GM18505 (cell line): ENCODE results near the gene SLC2A14.
"Not testable (repeated sequence)": the region's sequence is repeated elsewhere in the genome, so short reads cannot be mapped to it uniquely, and the experiment has no call there.

Experiments
- ATAC-seq: cut with Tn5 transposase; IDR thresholded peaks from one replicate; pipeline ENCODE4 v1.9.1; 2021; ENCODE audit not compliant: unreplicated experiment
- POLR2A ChIP-seq: IDR thresholded peaks from 4 replicates; pipeline ENCODE4 v1.6.1; 2011; ENCODE audit warnings: borderline replicate concordance; ENCODE audit not compliant: insufficient read depth, insufficient read length; ENCODE audit errors: extremely low read depth

SLC2A14 gene

DNA sequence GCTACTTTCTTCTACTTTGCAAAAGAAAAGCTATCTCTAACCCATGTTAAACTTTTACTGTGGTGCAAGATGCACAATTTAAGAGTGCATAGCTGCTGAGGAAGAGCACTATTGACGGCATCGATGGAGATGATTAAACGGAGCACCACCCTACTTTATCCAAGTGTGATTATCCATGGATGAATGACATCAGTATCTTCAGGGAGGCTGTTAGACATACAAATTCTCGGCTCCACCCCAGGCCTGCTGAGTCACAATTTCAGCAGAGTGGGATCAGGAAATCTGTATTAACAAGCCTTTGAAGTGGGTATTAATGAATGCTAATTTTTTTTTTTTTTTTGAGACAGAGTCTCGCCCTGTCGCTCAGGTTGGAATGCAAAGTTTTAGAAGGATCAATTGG, 16.2 kb downstream of the SLC2A14 start:
- ATAC-seq: no peak
- no peak for TF ChIP-seq POLR2A

DNA sequence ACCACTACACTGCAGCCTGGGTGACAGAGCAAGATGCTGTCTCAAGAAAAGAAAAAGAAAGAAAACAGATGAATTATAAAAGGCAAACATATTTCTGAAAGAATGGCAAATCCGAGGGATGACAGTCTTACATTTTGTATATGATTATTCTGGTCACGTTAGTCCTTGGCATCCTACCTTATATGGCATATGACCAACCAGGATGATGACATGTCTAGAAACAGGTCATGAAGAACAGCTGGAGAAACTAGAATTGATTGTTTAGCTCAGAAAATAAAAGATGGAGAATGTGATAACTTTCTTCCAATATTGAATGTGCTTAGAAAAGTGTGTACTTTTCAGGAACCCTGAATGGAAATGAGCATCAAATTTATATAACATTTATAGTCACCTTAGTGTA, 19.2 kb downstream of the SLC2A14 start:
- TF ChIP-seq POLR2A: no peak
- ATAC-seq: no peak

DNA sequence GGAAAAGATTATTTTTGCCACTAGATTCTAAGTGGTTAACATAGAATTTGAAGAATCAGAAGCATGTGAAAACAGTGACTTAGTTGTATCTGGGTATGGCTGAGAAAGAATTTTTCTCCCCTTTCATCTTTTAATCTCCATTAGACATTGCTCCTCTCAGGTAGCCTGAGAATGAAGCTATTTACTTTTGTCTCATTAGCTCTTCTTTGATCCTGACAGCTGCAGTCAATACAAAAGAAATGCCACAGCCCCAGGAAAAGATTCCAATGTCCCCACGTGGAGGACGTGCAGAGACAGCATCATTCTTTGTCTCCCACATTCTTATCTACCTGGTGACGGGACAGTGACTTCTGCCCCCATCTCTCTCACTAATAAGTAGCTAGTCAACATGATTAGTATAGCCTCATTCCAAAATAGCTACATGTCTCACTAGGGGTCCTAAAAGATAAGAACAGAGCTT, 21.1 kb downstream of the SLC2A14 start:
- not testable (repeated sequence) for ATAC-seq

DNA sequence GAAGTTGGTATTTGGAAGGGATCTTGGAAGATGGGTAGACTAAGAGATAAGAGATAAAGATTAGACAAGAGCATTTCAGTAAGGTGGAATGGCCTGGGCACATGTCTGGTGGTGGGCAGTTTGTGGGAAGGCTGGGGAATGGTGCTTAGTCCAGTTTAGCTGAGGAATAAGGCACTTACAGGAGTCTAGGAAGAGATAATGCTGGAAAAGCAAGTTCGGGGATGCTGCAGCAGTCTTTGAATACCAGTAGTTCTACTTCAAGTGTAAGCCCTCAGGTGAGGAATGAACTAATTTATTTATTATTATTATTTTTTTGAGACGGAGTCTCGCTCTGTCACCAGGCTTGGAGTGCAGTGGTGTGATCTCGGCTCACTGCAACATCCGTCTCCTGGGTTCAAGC, 22.6 kb downstream of the SLC2A14 start:
- ATAC-seq: not testable (repeated sequence)

DNA sequence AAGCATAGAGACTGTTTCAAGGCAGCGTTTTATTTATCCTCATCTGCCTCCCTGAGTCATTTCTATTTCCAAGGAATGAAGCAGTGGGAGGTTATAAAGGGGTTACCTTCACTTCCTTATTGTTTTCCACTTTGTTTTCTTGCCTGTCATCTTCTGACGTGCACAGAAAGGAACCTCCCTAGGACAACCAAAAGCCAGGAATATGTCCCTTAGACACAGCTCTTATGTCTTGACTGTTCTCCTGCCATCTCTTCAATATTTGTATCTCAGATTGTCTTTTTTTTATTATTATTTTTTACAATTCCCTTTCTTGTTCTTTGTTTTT, 24.7 kb downstream of the SLC2A14 start:
- ATAC-seq: not testable (repeated sequence)

DNA sequence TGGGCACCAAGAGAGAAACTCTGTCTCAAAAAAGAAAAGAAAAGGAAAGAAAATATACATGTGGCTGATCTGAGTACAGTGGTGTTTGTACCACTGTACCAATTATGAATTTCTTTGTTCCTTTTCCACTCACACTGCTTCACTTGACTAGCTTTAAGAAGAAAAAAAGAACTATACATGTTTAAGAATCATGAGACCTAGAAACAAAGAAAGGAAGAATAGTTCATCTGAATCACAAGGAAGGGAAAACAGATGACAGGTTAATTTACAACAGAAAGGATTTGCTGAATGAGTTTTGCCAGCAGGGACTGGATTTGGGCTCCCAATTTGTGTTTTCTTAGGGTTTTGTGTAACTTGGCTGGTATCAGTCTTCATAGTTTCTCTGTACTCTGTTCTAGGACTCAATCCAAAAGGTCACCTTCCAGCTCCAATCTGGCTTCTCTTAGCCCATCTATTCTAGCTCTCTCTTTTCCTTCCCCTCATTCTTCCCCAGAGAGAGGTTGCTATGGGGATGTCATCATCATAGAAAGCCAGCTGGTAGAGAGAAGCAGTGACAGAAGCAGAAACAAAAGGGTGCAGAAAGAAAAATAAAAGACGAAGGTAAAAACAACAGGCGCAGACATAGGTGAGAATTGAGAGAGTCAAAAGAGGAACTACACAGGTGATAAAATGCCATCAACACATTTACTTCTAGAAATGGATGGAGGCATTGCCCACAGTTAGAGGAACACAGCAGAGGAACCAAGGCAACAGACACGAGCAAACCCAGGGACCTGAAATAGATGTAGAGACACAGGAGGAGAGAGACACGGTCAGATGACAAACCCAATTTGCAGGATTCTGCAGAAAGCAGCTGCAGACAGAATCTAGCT, 25.3 kb downstream of the SLC2A14 start:
- ATAC-seq: peak; percentile 71

DNA sequence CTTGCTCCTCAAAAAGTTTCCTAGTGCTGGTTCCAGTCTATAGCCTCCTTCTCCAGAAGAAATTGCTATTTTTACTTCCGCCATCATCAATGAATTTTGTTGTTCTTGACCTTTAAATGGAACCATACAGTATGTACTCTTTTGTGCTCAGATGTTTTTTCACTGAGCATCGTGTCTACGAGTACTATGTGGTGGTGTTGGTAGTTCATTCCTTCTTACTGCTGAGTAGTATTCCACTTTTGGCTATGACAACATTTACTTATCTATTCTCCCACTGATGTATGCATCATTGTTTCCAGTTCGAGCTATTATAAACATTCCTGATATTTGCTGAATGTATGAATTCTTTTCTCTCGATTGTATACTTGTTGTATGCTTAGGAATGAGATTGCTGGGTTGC, 28.6 kb downstream of the SLC2A14 start:
- TF ChIP-seq POLR2A: no peak
- no peak for ATAC-seq

DNA sequence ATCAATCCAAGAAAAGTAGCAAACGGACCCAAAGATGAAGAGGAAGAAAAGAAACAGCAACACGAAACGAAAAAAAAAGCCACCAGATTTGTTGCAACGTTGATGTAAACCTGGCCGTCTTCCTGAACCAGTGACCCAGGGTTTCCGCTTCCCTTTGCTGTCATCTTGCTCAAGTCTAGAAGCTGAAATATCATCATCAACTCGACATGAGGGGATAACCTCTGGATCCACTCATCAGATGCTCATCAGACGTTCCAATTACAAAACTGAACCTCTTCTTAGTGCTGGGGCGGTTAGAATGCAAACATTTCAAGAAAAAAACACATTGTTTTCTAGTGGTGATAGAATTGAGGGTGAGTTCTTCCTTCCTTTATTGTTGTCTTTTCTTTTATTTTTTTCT, 29.1 kb downstream of the SLC2A14 start:
- not testable (repeated sequence) for ATAC-seq

DNA sequence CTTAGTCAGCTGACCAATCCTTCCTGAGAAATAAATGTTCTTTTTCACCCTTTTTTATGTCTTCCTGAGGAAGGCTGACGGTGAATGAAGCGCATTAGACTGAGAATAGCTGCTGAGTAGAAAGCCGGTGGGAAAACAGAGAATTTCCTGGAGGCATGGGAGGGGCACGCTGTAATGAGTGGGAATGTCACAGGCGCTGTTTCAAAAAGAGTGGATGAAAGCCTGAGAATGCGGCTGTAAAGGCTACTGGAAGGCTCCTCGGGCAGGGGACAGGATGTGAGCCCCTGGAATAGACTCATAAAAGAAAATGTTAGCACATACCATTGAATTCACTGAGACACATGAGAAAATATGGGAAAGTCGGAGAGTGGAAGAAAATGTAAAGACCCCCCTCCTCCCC, 29.6 kb downstream of the SLC2A14 start:
- ATAC-seq: not testable (repeated sequence)

DNA sequence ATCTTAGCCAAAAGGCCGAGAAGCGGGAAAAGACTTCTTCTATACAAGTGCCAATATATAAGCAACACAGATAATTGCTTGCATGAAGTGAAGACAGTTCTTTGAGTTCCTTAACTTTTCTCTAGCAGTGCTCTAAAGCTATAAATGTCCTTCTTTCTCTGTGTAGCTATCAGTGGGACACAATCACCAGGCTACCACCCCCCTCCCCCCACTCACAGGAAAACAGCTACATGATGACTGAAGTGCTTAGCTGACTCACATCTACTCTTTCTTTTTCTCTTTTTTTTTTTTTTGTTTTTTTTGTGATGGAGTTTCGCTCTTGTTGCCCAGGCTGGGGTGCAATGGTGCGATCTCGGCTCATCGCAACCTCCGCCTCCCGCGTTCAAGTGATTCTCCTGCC, 30.3 kb downstream of the SLC2A14 start:
- not testable (repeated sequence) for ATAC-seq

DNA sequence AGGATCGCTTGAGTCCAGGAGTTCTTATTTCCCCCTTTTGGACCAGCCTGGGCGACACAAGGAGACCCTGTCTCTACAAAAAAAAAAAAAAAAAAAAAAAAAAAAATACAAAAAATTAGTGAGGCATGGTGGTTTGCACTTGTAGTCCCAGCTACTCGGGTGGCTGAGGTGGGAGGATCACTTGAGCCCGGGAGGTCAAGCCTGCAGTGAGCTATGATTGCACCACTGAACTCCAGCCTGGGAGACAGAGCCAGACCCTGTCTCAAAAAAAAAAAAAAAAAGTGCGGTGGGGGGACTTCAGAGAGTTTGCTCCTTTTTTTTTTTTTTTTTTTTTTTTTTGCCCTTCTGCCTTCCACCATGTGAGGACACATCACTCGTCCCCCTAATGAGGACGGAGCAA, 32.9 kb downstream of the SLC2A14 start:
- not testable (repeated sequence) for ATAC-seq

DNA sequence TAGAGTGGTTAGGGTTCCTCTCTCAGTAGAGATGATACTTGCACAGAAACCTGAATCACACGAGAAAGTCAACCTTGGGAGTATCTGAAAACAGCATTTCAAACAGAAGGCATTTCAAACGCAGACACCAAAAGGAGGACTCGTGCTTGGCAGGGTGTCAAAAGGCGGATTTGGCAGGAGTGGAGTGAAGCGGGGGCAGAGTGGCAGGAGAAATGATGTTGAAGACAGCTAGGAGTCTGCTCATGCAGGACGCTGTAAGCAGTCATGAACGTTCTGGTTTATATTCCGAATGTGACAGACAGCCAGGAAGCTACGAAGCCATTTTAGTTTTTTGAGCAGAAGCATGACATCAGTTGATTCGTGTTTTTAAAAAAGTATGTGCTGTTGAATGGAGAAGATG, 33.5 kb downstream of the SLC2A14 start:
- ATAC-seq: not testable (repeated sequence)

DNA sequence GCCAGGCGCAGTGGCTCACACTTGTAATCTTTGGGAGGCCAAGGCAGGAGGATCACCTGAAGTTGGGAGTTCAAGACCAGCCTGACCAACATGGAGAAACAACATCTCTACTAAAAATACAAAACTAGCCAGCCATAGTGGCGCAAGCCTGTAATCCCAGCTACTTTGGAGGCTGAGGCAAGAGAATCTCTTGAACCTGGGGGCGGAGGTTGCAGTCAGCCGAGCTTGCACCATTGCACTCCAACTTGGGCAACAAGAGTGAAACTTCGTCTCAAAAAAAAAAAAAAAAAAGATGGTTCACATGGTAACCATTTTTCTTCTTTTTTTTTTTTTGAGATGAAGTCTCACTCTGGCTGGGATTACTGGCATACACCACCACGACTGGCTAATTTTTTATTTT, 35.3 kb downstream of the SLC2A14 start:
- TF ChIP-seq POLR2A: no peak
- ATAC-seq: no peak

DNA sequence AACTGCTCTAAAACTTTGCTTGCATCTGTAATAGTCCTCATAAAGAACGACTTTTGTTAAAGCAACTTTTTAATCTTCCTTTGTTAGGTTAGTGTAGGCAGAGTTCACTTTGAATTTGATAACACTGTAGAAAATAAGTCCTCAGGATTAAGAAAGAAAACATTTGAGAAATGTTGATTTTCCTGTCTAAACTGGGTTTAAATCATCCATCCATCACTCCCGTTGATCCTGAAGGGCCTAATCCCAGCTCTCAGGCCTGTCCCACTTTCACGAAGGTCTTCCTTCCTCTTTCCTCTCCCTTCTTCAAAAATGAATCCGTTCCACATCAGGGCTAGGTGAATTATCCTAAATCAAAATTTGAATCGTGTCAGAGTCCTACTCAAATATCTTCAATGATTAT, 36.9 kb downstream of the SLC2A14 start:
- ATAC-seq: no peak
- TF ChIP-seq POLR2A: no peak

DNA sequence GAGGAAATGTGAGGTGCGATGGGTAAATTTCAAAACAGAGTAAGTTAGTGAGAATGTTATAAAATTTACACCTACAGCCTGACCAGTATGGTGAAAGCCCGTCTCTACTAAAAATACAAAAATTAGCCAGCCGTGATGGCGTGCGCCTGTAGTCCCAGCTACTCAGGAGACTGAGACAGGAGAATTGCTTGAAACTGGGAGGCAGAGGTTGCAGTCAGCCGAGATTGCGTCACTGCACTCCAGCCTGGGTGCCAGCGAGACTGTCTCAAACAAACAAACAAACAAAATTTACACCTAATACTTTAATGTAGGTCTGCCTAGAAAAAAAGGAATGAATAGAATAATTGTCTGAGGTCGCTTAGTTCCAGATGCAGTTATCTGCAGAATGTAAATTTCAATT, 37.6 kb downstream of the SLC2A14 start:
- ATAC-seq: no peak
- TF ChIP-seq POLR2A: no peak

DNA sequence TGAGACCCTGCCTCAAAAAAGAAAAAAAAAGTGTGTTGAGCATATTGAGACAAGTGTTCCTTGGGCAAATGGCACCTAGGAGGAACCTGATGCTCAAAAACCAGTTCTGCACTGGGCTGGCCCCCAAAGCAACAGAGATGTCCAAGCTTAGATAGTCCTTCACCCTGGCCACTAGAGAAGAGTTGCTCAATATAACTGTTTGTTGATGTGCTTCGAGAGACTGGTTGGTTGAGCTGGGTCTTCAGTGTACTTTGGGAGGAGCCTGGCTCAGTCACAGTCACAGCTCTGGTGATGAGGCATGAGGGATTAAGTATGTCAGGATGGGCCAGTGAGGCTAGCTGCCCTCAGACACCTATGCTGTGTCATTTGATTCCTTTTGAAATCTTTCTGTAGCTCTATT, 38.0 kb downstream of the SLC2A14 start:
- no peak for TF ChIP-seq POLR2A
- no peak for ATAC-seq
